GM21529 (cell line): ENCODE measurements around the gene COLEC11.
"Not testable (repeated sequence)": the region's sequence is repeated elsewhere in the genome, so short reads cannot be mapped to it uniquely, and the experiment has no call there.

Source experiments
- ATAC-seq: cut with Tn5 transposase; IDR thresholded peaks from one replicate; pipeline ENCODE4 v1.9.1; 2021; ENCODE audit not compliant: unreplicated experiment

COLEC11 gene

GRCh38 chr2:3622967-3623366, 28.1 kb downstream of the COLEC11 start:
- ATAC-seq = no peak

GRCh38 chr2:3624059-3624794, 29.3 kb downstream of the COLEC11 start:
- peak; percentile 81 for ATAC-seq

- ATAC-seq = no peak
These were observed 30.3 kb downstream of the COLEC11 start for GRCh38 chr2:3625186-3625585.

GRCh38 chr2:3626118-3626811, 31.4 kb downstream of the COLEC11 start:
- no peak for ATAC-seq

GRCh38 chr2:3626812-3627499, 32.0 kb downstream of the COLEC11 start:
- ATAC-seq = no peak

GRCh38 chr2:3627500-3628100, 32.7 kb downstream of the COLEC11 start:
- no peak for ATAC-seq

GRCh38 chr2:3628241-3628679, 33.3 kb downstream of the COLEC11 start:
- no peak for ATAC-seq

GRCh38 chr2:3628800-3629199, 33.9 kb downstream of the COLEC11 start:
- ATAC-seq = no peak

GRCh38 chr2:3630631-3631030, 35.7 kb downstream of the COLEC11 start:
- no peak for ATAC-seq

- ATAC-seq = no peak
These were observed 36.4 kb downstream of the COLEC11 start for GRCh38 chr2:3631161-3631850.

GRCh38 chr2:3631851-3632659, 37.1 kb downstream of the COLEC11 start:
- ATAC-seq = no peak

- no peak for ATAC-seq
These were observed 38.4 kb downstream of the COLEC11 start for GRCh38 chr2:3633089-3633981.

- ATAC-seq = no peak
These were observed 39.2 kb downstream of the COLEC11 start for GRCh38 chr2:3633982-3634595.

GRCh38 chr2:3634596-3635121, 39.7 kb downstream of the COLEC11 start:
- no peak for ATAC-seq

GRCh38 chr2:3635171-3635974, 40.5 kb downstream of the COLEC11 start:
- no peak for ATAC-seq

GRCh38 chr2:3635975-3636327, 41.0 kb downstream of the COLEC11 start:
- not testable (repeated sequence) for ATAC-seq

GRCh38 chr2:3636586-3637310, 41.8 kb downstream of the COLEC11 start:
- ATAC-seq = no peak
